Hepatocyte (in vitro differentiated cells): ENCODE measurements around the gene TTLL4.

Source experiments
- CTCF ChIP-seq: fragments of 200-600 bp; sonication (generic); IDR thresholded peaks from 2 replicates; pipeline ENCODE4 v1.5.1; 2016; ENCODE audit warnings: antibody characterized with exemption, mild to moderate bottlenecking; ENCODE audit not compliant: poor library complexity
- EZH2 ChIP-seq: fragments of 200-600 bp; sonication (generic); IDR thresholded peaks from 2 replicates; pipeline ENCODE4 v1.6.1; 2016; ENCODE audit warnings: antibody characterized with exemption, mild to moderate bottlenecking, borderline replicate concordance
- EZH2phosphoT487 ChIP-seq: fragments of 200-600 bp; sonication (generic); IDR thresholded peaks from one replicate; pipeline ENCODE4 v1.6.1; 2018; ENCODE audit warnings: antibody characterized with exemption, mild to moderate bottlenecking, low read depth, moderate library complexity; ENCODE audit not compliant: unreplicated experiment, severe bottlenecking

GRCh38 chr2:218721488-218721887 is 10.9 kb downstream of the TTLL4 start:
- TF ChIP-seq CTCF (no peak), EZH2phosphoT487 (no peak), EZH2 (no peak)
